Activated naive CD4-positive, alpha-beta T cell (primary cell): Measurements from ENCODE around the gene IFFO2.

Experiments used
- DNase-seq, 4 experiments: peaks; one replicate each; lab custom pipeline; 2025; lab: John Stamatoyannopoulos, UW

The IFFO2 gene

DNA sequence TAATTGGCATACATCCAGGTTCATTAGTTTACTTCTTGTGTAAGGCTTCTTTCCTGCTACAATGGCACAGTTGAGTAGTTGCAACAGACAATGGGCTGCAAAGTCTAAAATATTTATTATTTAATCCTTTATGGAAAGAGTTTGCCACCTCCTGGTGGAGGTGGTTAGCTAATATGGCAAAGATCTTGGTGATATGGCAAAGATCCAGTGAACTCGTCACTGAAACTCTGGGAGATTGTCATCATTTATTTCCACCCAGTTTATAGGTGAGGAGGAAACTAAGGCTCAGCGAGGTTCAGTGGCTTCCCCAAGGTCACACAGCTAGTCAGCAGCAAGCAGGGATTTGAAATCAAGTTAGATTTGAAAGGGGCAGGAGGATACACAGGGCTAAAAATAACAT is 16.1 kb upstream of the IFFO2 start:
- no peak for DNase-seq

DNA sequence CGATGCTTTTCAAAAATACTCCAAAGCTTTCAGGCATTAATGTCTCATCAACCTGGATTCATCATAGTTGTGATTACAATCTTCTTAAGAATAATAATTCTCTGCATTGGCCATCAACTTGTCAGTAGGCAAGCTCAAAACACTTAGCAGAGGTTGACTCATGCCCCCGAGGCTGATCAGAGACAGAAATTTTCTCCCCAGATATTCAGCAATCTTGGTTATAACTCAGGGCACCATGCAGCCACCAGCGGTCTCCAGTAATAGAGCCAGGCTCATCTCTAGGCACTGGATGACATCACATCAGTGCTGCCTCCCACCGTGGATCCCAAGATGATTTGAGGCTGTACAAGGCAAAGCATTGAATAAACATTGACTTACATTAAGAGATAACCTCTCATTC is 14.3 kb upstream of the IFFO2 start:
- no peak for DNase-seq

DNA sequence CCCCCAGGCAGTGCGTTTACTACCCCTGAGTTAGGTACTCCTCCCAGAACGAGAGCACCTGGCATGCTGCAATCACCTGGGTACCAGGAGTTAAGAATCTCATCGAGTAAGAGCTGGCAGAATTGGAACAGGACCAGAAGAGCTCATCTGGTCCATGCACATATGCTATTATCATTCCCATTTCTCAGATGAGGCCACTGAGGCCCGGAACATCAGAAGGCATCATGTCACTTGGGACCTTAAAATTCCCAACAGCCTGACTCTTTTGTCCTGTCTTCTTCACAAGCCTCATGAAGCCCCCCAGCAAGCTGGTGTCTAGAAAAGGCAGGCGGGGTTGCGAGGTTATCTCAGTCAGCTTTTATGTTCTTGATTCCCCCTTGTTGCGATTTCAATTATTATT is 13.9 kb upstream of the IFFO2 start:
- DNase-seq: no peak

DNA sequence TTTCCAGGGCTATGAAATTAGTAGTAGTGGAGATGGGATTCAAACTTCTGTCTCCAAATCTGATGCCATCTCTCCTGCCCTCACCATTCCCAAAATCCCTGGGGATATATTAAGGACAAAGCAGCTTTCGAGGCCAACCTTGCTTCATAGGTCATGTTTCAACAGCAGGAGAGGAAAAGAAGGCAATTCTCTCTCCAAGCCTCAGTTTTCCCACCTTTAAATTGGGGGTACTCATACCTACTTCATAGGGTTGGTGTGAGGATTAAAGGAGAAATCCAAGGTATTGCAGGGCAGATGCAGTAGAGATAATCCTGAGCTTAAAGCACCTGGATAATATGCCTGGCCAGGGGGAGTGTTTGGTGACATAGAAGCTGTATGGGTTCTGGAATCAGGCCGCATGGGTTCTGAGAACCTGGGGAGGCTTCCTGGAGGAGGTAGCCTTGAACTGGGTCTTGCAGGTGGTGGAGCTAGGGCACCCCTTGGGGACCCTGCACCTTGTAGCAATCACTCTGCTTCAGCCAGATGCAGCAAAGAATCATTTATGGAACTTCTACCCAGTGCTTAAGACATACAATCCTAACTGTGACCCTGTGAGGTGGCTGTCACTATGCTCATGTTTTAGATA is 10.7 kb upstream of the IFFO2 start:
- no peak for DNase-seq

DNA sequence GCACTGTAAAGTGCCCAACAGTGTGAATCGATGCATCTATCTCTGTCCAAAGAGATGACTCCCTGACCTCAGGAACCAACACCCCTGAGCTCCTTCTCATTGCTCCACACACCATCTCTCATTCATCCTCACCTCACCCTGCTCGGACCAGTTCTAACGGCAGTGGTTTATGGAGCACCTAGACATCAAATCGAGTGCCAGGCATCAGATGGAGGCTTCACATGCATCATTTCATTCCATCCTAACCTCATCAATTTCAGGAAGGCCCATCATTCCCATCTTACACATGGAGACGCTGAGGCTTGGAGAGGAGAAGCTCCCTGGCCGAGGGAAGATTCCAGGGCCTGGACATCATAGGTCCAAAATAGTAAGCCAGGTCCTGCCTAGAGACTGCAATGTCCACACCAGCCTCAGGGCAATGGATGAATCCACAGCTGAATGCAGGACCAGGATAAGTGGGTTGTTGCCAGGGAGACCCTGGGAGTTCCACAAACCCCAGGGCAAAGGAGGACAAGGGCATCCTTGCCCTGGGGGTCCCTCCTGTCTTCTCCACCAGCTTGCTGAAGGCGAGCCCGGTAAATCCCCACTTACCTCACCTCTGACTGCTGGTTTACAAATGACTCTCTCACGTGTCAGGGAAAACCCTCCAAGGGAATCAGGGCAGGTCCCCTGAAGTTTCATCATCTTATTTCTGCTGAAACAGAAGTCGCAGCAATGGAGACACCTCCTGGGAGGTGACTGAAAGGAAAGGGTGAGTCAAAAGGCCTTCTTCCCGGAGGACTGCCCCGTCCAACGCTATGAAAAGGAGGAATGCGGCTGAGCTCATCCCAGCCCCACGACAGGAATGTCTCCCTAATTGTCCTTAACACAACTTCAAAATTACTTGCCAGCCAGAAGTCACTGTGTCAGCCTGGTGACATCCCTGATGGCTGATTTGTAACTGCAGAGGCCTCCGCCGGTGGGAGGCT is 9.0 kb upstream of the IFFO2 start:
- no peak for DNase-seq

DNA sequence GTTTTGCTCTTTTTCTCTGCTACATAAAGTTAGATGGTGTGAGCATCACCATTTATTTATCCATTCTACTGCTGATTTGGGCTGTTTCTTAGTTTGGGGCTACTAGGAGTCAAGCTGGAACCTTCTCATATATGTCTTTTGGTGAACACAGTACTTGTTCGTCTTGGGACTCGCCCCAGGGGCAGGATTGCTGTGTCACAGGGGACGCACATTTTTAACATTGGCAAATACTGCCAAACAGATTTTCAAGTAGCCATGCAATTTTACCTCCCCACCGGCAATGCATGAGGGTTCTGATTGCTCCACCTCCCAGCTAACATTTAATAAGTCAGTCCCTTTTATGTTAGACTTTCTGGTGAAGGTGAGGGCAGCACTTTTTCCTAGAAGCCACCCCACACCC is 7.5 kb upstream of the IFFO2 start:
- DNase-seq: no peak

DNA sequence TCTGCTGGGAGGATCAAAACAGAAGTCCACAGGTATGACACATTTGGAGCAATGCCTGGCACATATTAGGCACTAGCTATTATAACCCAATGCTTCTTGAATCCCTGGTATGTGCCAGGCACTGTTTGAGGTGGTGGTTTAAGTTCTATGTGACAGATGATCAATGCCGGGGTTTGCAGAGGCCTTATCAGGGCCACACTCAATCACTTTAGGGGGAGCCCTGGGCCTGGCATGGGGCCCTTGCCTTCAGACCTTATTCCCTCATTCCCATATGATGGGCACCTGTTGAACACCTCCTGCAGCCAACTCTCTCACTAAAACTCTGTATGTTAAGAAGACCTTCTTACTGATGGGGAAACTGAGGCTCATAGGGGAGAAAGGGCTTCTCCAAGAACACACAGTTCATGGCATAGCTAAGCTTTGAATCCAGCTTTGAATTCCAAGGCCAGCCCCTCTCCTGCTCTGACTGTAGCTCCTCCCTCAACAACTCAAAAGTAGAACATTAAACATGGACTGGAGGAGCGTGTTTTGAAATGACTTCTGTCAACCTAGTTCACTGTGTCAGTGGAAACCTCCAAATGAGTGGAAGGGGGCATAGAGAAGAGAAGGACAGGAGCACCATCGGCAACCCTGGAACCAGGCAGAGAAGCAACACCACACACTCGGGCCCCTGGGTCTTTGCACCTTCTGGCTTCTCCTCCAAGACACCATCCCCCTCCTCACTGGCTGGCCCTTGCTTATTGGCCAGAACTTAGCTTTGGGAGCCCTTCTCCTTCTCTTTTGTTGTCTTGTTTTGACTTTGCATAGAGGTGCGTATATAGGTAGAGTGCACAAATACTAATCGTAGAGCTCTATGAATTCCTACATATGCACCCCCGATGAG is 6.6 kb upstream of the IFFO2 start:
- no peak for DNase-seq

DNA sequence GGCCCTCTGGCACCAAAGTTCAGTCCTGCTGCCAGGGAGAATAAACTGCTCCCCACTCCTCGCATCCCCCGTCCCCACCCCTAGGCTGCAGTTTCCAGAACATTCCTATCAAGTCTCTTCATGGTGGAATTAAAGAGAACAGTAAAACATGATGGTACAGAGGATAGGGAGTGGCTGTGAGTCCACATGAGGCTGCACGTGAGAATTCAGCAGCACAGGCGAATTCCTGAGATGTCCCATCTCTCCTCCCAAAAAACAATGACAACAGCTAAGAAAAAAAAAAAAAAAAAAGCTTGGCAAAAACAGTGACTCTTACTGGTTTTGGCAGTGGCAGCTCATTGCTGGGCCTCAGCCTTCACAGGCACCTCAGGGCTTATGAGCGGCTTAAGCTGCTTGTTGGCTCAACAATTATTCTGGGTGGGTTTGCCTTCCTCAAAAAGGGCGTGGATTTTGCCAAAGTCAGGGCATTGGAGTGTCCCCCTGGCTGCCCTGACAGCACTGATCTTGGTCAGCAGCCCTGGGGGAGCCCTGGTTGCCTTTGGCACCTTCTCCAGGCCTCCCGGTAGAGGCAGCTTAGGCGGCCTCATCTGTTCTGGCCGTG is 5.7 kb upstream of the IFFO2 start:
- DNase-seq: no peak

DNA sequence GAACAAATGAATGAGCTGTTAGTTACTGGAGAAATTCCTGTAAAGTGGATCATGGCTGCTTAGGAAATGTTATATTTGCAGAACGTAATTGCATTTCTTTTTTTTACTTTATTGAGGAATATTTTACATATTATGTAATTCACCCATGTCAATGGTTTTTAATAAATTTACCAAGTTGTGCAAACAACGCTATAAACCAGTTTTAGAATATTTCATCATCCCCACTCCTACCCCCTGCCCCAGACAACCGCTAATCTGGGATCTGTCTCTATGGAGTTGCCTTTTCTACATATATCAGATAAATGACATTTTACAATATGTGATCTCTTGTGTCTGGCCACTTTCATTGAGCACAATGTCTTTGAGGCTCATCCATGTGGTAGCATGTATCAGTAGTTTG is 4.3 kb upstream of the IFFO2 start:
- no peak for DNase-seq

DNA sequence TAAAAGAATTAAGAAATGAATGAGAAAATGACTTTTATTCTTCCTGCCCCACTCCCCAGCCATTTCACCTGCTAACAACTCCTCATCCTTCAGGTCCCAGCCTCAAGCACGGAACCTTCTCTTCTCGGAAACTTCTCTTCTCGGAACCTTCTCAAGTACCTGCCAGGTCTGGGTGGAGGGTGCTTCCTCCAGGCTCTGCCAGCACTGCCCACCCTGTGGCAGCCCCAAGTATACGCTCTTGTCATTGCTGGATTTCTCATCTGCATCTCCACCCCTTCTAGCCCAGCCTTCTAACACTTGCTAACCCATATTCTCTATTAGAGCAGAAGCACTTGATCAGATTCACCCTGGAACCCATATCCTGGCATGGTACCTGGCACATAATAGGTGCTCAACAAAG is 3.9 kb upstream of the IFFO2 start:
- no peak for DNase-seq

DNA sequence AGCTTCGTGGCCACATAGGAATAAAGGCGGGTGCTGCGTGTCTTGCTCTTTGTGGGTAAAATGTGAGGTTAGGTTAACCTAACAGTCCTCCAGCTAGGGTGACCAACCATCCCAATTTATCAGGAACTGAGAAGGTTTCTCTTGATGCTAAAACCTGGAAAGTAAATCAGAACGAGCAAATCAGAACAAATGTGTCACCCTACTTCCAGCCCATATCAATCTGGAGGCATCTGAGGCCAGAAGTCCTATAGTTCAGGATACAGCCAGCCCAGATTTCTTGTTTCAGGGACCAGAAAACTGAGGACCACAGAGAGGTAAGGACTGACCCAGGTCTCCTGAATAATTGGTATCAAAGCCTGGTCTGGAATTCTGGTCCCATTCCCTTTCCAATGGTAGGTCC is 3.1 kb upstream of the IFFO2 start:
- no peak for DNase-seq

DNA sequence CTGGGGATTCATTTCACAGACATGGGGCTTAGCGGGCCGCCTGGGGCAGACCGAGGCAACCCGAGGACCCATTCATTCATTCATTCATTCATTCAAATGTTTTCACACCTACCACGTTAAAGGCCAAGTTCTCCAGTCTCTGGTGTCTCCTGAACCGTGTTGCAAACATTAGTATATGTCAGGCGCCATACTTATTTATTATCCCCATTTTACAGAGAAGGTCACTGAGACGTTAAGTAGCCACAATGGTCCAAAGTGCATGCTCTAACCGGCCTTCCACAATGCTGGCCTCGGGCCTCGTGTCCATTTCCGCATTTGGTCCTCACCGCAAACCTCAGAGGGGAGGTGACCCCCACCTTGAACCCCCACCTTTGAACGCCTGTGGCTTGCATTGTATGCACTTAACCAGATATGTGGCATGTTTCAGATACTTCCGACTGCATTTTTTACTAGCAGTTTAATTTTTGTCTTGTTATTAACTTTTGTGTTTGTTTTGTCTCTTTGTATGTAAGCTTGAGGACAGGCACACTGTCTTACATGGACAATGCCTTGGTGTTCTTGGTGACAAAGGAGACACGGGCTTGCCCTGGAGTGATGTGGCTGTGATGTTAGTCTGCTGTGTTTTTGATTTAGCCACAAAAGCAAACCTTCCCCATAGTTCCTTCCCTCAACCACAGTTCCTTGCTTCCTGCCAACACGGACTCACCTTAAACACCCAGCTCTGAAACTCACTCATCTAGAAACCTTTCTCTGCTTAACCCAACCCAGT is 1.2 kb upstream of the IFFO2 start:
- DNase-seq: no peak

DNA sequence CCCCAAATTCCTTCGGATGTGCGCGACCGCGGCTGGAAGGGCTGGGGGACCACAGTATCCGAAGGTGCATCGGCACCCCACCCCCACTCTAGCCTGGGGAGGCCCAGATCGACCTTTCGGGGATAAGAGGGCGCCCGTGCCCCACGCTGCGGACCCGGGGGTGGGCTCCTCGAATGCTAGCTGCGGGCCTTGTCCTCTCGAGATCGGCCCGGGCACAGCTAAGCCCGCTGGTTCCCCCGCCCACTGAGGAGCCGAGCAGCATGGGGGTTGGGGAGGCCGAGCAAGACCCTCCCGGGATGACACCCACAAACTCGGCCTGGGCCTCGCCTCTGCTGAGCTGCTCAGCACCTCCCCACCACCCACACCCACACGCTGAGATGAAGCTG is 653 bp upstream of the IFFO2 start:
- no peak for DNase-seq

DNA sequence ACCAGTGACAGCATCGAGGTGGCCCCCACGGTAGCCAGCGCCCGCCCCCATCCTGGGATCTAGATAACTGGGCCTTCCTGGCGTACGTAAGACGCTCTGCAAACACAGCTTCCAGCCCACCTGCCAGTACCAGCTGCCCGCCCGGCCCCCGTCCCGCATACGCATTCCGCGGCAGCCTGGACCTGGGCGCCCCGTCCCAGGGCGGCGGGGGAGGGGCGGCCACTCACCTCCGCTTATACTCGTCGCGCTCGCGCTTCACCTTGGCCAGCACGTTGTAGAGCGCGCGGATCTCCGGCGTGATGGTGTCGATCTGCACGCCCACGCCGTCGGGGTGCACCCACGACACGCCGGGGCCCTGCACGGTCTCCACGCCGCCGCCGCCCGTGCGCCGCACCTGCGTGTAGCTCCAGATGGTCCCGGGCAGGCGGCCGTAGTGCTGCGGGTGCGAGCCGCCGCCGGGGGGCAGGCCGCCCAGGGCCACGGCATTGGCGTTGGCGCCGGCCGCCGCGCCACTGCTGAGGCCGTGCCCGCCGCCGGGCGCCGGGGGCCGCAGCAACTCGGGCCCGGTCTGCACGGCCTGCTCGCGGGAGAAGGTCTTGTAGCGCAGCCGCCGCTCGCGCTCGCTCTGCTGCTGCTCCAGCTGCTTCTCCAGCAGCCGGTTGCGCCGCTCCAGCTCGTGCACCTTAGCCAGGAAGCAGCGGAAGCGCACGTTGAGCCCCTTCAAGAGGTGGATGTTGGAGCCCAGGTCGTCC is 859 bp downstream of the IFFO2 start:
- peak in 2 of 4 experiments; percentile 31 to 36 for DNase-seq

DNA sequence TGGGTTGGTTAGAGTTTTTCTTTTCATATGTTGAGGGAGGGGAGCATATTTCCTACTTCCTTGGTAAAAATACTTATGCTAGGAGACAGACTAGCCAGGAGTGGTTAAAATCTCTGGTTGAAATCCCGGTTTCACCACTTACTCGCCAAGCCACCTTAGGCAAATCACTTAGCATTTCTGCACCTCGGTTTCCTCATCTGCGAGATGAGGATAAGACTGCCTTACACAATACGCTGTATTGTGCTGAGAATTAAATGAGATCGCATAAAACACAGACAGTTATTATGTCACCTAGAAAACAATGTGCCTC is 1.4 kb downstream of the IFFO2 start:
- DNase-seq: no peak

DNA sequence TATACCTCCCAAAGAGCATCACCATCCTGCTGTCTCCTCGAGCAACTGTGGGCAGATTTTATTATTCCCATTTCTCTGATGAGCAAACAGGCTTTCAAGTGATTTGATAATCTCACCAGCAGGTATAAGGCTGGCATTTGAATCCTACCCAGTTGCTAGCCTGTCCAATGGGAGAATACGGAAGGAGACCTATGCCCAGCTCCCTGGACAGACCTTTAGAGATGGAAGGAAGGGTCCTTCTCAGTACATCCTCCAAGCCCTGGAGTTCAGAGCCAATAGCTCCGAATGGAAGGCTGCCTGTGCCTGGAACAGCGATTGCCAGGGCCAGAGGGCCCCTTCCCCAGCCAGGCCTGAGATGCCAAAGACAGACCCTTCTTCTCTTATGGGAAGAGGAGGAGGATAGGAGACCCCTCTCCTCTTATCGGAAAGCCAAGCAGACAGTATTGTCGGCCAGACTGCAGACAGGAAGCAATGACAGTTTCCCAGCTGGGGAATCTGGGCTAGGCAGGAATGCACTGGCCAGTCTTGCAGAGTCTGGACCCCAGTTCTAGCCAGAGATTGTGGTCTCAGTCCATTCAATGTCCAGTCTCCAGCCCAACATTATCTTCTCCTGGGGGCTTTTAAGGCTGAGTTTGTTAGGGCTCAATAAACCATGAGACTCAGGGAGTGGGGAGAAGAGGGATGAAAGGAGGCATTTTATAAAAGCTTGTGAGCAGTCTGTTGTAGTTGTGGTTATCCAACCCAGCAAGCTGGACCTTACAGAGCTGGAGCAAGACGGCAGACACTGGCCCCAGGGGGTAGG is 2.0 kb downstream of the IFFO2 start:
- no peak for DNase-seq

DNA sequence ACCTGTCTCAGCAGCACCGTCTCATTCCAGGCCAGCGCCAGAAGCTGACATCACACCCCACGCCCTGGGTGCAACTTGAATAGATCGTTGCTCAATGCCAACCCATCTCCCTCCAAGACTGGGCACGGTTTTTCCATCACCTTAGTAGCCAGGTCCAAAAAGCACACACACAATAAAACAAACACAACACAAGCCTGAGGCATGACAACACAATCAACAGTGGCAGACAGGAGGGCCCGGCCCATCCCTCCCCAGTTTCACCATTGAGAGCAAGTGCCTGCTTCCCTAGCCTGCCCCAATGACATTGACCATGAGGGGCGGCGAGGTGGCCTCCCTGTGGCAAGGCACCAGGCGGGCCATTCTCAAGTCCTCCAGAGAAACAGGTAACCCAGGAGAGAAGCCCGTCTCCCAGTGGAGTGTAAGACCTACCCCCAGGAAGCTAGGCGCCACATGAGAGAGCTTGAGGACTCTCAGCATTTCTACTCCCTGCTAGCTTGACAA is 2.7 kb downstream of the IFFO2 start:
- DNase-seq: no peak

DNA sequence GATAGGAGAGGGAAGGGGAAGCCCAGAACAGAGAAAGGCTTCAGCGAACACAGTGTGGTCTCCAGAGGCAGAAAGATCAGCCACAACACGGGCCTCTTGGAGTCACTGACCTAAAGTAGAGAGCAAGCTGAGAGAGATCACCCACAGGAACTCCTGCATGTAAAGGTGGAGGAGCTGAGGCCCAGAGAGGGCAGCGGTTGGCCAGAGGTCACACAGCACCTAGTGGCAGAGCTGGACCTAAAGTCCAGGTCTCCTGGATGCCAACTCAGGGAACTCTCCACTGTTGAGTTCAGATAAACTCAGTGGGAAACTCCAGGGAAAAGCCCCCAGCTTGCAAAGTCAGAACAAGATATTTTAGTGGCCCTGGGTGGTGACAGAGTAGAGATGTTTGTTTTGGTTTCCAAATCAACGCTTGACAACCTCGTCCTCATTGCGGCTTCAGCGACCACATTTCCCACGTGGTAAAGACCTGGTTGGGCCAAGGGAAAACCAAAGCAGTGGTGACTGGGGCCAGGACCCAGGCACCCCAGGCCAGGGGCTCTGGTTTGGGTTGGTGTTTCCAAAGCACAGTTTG is 4.6 kb downstream of the IFFO2 start:
- DNase-seq: peak in 3 of 4 experiments; percentile 24 to 48 (median 29)

DNA sequence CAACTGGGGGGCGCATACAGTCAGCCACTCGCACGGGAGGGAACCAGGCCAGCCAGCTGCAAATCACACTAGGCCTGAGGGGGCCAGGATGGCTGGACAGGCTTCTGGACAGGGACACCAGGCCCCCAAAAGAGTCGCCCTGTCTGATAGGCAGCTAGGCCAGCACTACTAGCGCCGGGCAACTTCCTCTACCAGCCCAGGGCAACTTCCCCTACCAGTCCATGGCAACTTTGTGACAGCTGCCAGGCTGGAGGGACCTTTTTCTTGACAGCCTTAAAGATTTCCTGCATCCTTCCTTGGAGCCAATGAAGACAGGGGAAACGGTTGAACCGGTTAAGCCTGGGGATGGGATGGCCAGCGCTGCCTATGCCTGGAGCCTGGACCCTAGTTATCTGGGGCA is 5.1 kb downstream of the IFFO2 start:
- peak in 1 of 4 experiments; percentile 14 for DNase-seq
